HepG2 (cell line): ENCODE data around the gene COPS8. TPM values are rescaled to one million over a fixed set of nuclear protein-coding genes. Genes with fewer than 3 reads are reported as not detected.
A peak's percentile ranks its signal among the peaks of the same experiment; 100 is the strongest.

Experiments
- BCL6 ChIP-seq: IDR thresholded peaks from 2 replicates; pipeline ENCODE4 v1.6.1; 2016; ENCODE audit warnings: missing genetic modification reagents, missing compliant biosample characterization
- CAMTA2 ChIP-seq: sonication (generic); formaldehyde crosslinking; IDR thresholded peaks from 2 replicates; pipeline ENCODE4 v1.4.0; 2020; ENCODE audit warnings: mild to moderate bottlenecking, missing genetic modification reagents, borderline replicate concordance
- CC2D1A ChIP-seq: sonication (generic); formaldehyde crosslinking; IDR thresholded peaks from 2 replicates; pipeline ENCODE4 v1.8.1; 2023; ENCODE audit warnings: mild to moderate bottlenecking, missing genetic modification reagents
- CEBPG ChIP-seq: IDR thresholded peaks from 2 replicates; pipeline ENCODE4 v1.6.1; 2016
- CENPT ChIP-seq: sonication (generic); formaldehyde crosslinking; IDR thresholded peaks from 2 replicates; pipeline ENCODE4 v1.8.0; 2022; ENCODE audit warnings: low read depth, mild to moderate bottlenecking, moderate library complexity, missing genetic modification reagents
- ELF4 ChIP-seq: sonication (generic); formaldehyde crosslinking; IDR thresholded peaks from 2 replicates; pipeline ENCODE4 v1.5.0; 2020; ENCODE audit warnings: missing genetic modification reagents, mild to moderate bottlenecking, moderate library complexity, borderline replicate concordance
- EP300 ChIP-seq, 3 experiments: sonication (generic) in 1 of 3; formaldehyde crosslinking in 1 of 3; IDR thresholded peaks; 2 replicates each; pipeline versions ENCODE4 v1.5.1 to v1.6.1; 2011 to 2020; ENCODE audit warnings: low read depth in 2 of 3, low read length in 2 of 3, borderline replicate concordance in 1 of 3, improper control_type of control experiment in 1 of 3, mild to moderate bottlenecking in 1 of 3, missing genetic modification reagents in 1 of 3, moderate library complexity in 1 of 3
- GABPB1 ChIP-seq: IDR thresholded peaks from 2 replicates; pipeline ENCODE4 v1.6.1; 2016; ENCODE audit warnings: mild to moderate bottlenecking, missing genetic modification reagents, moderate library complexity, missing compliant biosample characterization
- HHEX ChIP-seq: IDR thresholded peaks from 2 replicates; pipeline ENCODE4 v1.6.1; 2016; ENCODE audit warnings: control low read depth
- HMG20A ChIP-seq: IDR thresholded peaks from 2 replicates; pipeline ENCODE4 v1.6.1; 2016; ENCODE audit warnings: borderline replicate concordance
- HMG20B ChIP-seq: conservative IDR thresholded peaks from 2 replicates; pipeline ENCODE4 v1.6.1; 2016; ENCODE audit warnings: missing genetic modification reagents, missing compliant biosample characterization
- KLF11 ChIP-seq: IDR thresholded peaks from 2 replicates; pipeline ENCODE4 v1.6.1; 2016; ENCODE audit warnings: missing compliant biosample characterization
- KLF12 ChIP-seq: sonication (generic); formaldehyde crosslinking; IDR thresholded peaks from 2 replicates; pipeline ENCODE4 v1.4.0; 2020; ENCODE audit warnings: missing genetic modification reagents, borderline replicate concordance
- NFE2L2 ChIP-seq: fragments of 150-350 bp; IDR thresholded peaks from 2 replicates; pipeline ENCODE4 v1.6.1; 2014; ENCODE audit warnings: low read length
- NFKBIZ ChIP-seq: IDR thresholded peaks from 2 replicates; pipeline ENCODE4 v1.6.1; 2018; ENCODE audit warnings: missing genetic modification reagents, missing compliant biosample characterization
- SP140L ChIP-seq: sonication (generic); formaldehyde crosslinking; IDR thresholded peaks from 2 replicates; pipeline ENCODE4 v1.4.0; 2020; ENCODE audit warnings: missing genetic modification reagents, borderline replicate concordance
- U2AF2 ChIP-seq: fragments of 200-400 bp; formaldehyde crosslinking; IDR thresholded peaks from 2 replicates; pipeline ENCODE4 v1.6.1; 2017; ENCODE audit warnings: low read depth, mild to moderate bottlenecking, low read length
- ZEB1 ChIP-seq: IDR thresholded peaks from 2 replicates; pipeline ENCODE4 v1.6.1; 2012; ENCODE audit warnings: mild to moderate bottlenecking, low read depth, inconsistent platforms; ENCODE audit not compliant: insufficient replicate concordance
- ZNF296 ChIP-seq: sonication (generic); formaldehyde crosslinking; conservative IDR thresholded peaks from 2 replicates; pipeline ENCODE4 v1.5.0; 2020; ENCODE audit warnings: mild to moderate bottlenecking, missing genetic modification reagents
- ZNF432 ChIP-seq: sonication (generic); formaldehyde crosslinking; IDR thresholded peaks from 2 replicates; pipeline ENCODE4 v1.5.0; 2020; ENCODE audit warnings: missing genetic modification reagents, mild to moderate bottlenecking, borderline replicate concordance
- ZNF580 ChIP-seq: IDR thresholded peaks from 2 replicates; pipeline ENCODE4 v1.6.1; 2016; ENCODE audit warnings: low read depth, borderline replicate concordance
- polyA plus RNA-seq, 8 experiments: library from polyadenylated mRNA; depleted of rRNA in 3 of 8; stranded (reverse) in 7 of 8; unstranded in 1 of 8; fragments of >200 nt; fragmentation: Illumina TruSeq in 4 of 8; extraction: Trizol in 4 of 8; gene quantifications; 2 replicates each; pipeline versions ENCODE4 v1.2.1 to v1.2.3, GENCODE V29; 2011 to 2016; ENCODE audit warnings: low read depth in 4 of 8, missing spikeins in 1 of 8, mixed read lengths in 1 of 8; ENCODE audit not compliant: insufficient read depth in 1 of 8
- total RNA-seq, 5 experiments: library from RNA; depleted of rRNA; stranded (reverse); fragments of >200 nt; fragmentation: Illumina TruSeq; extraction: Trizol; gene quantifications; 2 replicates each; pipeline ENCODE4 v1.2.3, GENCODE V29; 2016; ENCODE audit warnings: low read depth in 1 of 5
- TF ChIP-seq, protein P1 (sequence below): sonication (generic); formaldehyde crosslinking; IDR thresholded peaks from 2 replicates; pipeline ENCODE4 v1.8.1; 2023; ENCODE audit warnings: mild to moderate bottlenecking, inconsistent platforms, moderate library complexity, missing genetic modification reagents, borderline replicate concordance
- TF ChIP-seq, protein P2 (sequence below): sonication (generic); formaldehyde crosslinking; IDR thresholded peaks from 2 replicates; pipeline ENCODE4 v1.4.0; 2020; ENCODE audit warnings: mild to moderate bottlenecking, missing genetic modification reagents

Gene COPS8
- total and polyA plus RNA-seq, 2 of the 13 experiments (the other 11 are each of a cell fraction or from before 2014, with no cell fraction given), result 86.3 to 96.6 TPM

- TF ChIP-seq, protein P1, sequence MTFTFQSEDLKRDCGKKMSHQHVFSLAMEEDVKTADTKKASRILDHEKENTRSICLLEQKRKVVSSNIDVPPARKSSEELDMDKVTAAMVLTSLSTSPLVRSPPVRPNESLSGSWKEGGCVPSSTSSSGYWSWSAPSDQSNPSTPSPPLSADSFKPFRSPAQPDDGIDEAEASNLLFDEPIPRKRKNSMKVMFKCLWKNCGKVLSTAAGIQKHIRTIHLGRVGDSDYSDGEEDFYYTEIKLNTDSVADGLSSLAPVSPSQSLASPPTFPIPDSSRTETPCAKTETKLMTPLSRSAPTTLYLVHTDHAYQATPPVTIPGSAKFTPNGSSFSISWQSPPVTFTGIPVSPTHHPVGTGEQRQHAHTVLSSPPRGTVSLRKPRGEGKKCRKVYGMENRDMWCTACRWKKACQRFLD (CRISPR knock-in tag), result peak; percentile 83; the same call in 1 of the 2 replicates
- TF ChIP-seq HHEX (CRISPR knock-in tag) (no peak), GABPB1 (CRISPR knock-in tag) (peak; percentile 100), NFKBIZ (peak; percentile 93; the same call in 1 of the 2 replicates), CC2D1A (CRISPR knock-in tag) (peak; percentile 87), KLF12 (CRISPR knock-in tag) (peak; percentile 79; the same call in 1 of the 2 replicates), ELF4 (CRISPR knock-in tag) (no peak; the same call in 1 of the 2 replicates), EP300 (IDR thresholded peaks at IDR 0.05; ENCODE audit: low read depth in 2 of 2, low read length in 2 of 2) (peak in 1 of 2 experiments; percentile 75; a peak in 3 of 4 replicates), EP300 (CRISPR knock-in tag; IDR thresholded peaks at IDR 0.05; ENCODE audit: borderline replicate concordance) (peak; percentile 70), KLF11 (CRISPR knock-in tag) (0 out of 2 replicates have a peak, but pooled peaks have one; percentile 62), BCL6 (peak; percentile 78), ZNF580 (CRISPR knock-in tag) (peak; percentile 98), HMG20B (CRISPR knock-in tag) (no peak), ZNF296 (CRISPR knock-in tag) (peak; percentile 48; the same call in 1 of the 2 replicates), NFE2L2 (no peak), ZEB1 (peak; percentile 58), CAMTA2 (CRISPR knock-in tag) (peak; percentile 86; the same call in 1 of the 2 replicates), U2AF2 (no peak), HMG20A (CRISPR knock-in tag) (no peak), CEBPG (CRISPR knock-in tag) (peak; percentile 63; the same call in 1 of the 2 replicates), ZNF432 (CRISPR knock-in tag) (no peak), CENPT (CRISPR knock-in tag) (no peak), SP140L (no peak; the same call in 1 of the 2 replicates)
- TF ChIP-seq, protein P2, sequence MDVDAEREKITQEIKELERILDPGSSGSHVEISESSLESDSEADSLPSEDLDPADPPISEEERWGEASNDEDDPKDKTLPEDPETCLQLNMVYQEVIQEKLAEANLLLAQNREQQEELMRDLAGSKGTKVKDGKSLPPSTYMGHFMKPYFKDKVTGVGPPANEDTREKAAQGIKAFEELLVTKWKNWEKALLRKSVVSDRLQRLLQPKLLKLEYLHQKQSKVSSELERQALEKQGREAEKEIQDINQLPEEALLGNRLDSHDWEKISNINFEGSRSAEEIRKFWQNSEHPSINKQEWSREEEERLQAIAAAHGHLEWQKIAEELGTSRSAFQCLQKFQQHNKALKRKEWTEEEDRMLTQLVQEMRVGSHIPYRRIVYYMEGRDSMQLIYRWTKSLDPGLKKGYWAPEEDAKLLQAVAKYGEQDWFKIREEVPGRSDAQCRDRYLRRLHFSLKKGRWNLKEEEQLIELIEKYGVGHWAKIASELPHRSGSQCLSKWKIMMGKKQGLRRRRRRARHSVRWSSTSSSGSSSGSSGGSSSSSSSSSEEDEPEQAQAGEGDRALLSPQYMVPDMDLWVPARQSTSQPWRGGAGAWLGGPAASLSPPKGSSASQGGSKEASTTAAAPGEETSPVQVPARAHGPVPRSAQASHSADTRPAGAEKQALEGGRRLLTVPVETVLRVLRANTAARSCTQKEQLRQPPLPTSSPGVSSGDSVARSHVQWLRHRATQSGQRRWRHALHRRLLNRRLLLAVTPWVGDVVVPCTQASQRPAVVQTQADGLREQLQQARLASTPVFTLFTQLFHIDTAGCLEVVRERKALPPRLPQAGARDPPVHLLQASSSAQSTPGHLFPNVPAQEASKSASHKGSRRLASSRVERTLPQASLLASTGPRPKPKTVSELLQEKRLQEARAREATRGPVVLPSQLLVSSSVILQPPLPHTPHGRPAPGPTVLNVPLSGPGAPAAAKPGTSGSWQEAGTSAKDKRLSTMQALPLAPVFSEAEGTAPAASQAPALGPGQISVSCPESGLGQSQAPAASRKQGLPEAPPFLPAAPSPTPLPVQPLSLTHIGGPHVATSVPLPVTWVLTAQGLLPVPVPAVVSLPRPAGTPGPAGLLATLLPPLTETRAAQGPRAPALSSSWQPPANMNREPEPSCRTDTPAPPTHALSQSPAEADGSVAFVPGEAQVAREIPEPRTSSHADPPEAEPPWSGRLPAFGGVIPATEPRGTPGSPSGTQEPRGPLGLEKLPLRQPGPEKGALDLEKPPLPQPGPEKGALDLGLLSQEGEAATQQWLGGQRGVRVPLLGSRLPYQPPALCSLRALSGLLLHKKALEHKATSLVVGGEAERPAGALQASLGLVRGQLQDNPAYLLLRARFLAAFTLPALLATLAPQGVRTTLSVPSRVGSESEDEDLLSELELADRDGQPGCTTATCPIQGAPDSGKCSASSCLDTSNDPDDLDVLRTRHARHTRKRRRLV (CRISPR knock-in tag), result peak; percentile 61; the same call in 1 of the 2 replicates
Measured at GRCh38 chr2:237085248-237086221, at the start of gene COPS8 (continued).
